Glomerular endothelial cell (primary cell): ENCODE results near the gene RTF2. TPM values are rescaled to one million over a fixed set of nuclear protein-coding genes. Genes with fewer than 3 reads are reported as not detected.
A peak's percentile ranks its signal among the peaks of the same experiment; 100 is the strongest.
"Not testable (repeated sequence)": the region's sequence is repeated elsewhere in the genome, so short reads cannot be mapped to it uniquely, and the experiment has no call there.

Experiments
- DNase-seq: peaks from one replicate; pipeline ENCODE4 v3.0.0-alpha.2; 2011; ENCODE audit warnings: low read depth, low spot score; ENCODE audit errors: extremely low read depth
- total RNA-seq: library from RNA; depleted of rRNA; stranded (reverse); fragments of >200 nt; gene quantifications from 2 replicates; pipeline ENCODE4 v1.2.3, GENCODE V29; 2015

The RTF2 gene
- total RNA-seq, 1 donor from 2014 or later: 50.8 TPM

DNA sequence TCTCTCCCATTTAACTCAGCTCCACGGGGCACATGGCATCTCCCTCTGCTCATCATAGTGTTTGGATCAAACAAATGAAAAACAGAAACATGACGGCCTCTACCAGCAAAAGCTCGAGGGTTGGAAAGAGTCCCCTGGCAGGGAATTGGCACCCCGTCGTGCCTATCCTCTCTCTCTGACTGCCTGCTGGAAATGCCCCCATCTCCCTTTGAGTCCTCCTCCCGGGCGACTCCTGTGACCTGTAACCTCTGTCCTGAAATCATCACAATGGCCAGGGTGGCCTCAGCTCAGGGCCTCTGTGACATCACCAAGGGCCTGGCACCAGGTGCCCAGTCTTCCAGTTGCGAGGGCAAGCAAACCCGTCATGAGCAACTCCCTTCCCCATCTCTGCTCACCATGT lies 64.5 kb downstream of the RTF2 start, which contains the start of gene FAM209B:
Gene FAM209B (plus strand): TSS at position 301 of the 400 bp plus-strand sequence. CDS start 96 bp downstream, at position 397.
- not testable (repeated sequence) for DNase-seq

GRCh38 chr20:56537997-56538396 lies 69.6 kb downstream of the RTF2 start:
- DNase-seq: no peak

GRCh38 chr20:56540415-56540814 lies 72.0 kb downstream of the RTF2 start:
- DNase-seq: no peak

DNA sequence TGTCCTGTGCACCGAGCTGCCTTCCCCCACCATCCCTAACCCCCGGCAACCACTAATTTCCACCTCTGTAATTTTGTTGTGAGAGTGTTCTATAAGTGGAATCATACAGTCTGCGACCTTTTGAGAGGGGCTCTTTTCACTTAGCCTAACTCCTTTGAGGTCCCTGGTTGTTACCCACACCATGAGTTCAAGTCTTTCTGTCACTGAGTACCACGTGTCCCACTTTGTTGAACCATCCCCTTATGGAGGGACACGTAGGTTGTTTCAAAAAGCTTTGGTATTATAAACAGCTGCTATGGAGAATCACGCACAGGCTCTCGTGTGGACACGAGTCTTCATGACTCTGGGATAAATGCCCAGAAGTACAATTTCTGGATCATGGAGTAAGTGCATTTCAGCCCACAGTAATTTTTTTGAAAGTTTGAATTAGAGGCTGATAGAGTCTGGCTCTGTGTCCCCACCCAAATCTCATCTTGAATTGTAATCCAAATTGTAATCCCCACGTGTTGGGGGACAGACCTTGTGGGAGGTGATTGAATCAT lies 74.1 kb downstream of the RTF2 start:
- no peak for DNase-seq

DNA sequence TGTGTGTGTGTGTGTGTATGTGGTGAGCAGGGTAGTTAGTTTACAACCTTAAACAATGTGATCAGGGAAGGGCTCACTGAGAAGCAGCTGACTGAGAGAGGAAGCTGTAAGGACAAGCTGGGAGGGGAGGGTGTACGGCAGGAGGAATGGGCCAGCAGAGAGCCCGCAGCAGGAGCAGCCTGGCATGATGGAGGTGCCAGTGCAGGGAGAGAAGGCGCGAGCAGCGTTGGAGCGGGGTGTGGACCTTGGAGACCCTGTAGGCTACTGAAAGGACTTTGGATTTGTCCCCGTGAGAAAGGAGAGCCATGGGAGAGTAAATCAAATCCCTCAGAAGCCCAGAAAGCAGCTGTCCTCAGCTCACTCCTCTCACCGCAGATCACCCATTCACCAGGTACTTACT lies 83.1 kb downstream of the RTF2 start:
- no peak for DNase-seq

DNA sequence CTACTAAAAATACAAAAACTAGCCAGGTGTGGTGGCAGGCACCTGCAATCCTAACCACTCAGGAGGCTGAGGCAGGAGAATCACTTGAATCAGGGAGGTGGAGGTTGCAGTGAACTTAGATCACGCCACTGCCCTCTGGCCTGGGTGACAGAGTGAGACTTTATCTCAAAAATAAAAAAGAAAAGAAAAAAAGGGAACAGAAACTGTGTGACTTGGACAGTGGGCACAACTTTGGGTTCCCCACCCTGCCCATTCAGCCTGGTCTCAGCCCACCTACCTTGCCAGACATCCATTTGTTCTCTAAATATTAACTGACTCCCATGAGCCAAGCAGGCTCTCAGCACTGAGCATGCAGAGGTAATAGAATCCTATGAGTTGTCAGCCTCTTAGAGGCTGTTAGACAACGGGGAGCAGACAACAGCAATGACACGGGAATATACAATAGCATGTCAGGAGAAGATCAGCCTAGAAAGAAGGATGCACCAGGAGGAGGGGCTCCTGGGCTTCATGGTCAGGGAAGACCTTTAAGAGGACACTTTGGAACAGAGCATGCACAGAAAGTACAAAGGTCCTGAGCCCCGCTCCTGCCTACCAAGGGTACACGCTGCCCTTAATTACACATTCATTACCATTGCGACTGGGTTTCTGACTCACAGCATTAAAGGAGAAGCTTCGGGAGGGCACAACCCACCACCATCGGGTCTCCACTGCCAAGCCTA lies 84.6 kb downstream of the RTF2 start:
- no peak for DNase-seq

- DNase-seq: peak; percentile 93
Measured at GRCh38 chr20:56554869-56555268, 86.4 kb downstream of the RTF2 start.

DNA sequence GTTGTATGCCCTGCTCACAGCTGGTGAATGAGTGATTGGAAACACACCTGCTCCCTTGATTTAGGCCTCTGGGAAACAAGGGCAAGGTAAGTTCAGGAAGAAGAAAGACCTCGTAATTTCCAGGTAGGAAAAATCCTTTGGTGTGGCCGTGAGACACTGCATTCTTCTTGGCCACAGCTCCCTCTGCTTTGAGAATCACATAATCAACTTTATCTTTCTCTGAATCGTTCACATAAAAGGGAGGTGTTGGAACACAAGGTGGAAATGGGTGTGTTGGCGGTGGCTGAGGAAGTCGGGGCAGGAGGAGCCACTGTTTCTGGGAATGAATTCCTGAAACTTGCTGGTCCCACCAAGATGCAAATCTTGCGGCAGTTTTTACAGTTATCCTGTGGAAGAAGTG lies 90.5 kb downstream of the RTF2 start:
- no peak for DNase-seq

GRCh38 chr20:56564526-56564925 lies 96.1 kb downstream of the RTF2 start:
- DNase-seq: not testable (repeated sequence)

GRCh38 chr20:56565511-56565910 lies 97.1 kb downstream of the RTF2 start:
- no peak for DNase-seq

DNA sequence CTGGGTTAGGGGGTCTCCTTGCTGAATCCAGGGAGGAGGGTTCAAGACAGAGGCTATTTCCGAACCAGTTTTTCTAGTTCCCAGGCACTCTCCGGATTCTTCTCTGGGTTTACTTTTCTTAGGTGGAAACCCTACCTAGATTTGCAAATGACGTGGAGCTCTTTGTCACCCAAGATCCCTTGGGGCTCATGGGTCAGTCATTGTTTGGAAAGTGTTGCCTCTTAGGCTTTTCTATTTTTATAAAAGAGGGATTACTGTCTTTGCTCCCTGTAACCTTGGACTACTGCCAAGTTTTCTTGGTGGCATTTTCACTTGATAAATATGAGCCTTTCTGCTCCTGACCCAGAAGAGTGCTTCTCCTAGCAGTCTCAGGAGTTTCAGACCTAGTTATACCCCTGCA lies 98.2 kb downstream of the RTF2 start:
- no peak for DNase-seq

Other genes with a start within 250 kb of the RTF2 start
- not detected in 2 replicates for gene MC3R, start 219.9 kb upstream of the RTF2 start, total RNA-seq
- gene FAM210B, start 109.7 kb upstream of the RTF2 start, total RNA-seq: 61.2 and 69.9 TPM in 2 replicates
- gene AURKA, start 76.4 kb upstream of the RTF2 start, total RNA-seq: 14.8 and 15.4 TPM in 2 replicates
- 29.0 and 29.7 TPM in 2 replicates for gene CSTF1, start 76.0 kb upstream of the RTF2 start, total RNA-seq
- not detected in 2 replicates for gene CASS4, start 56.4 kb upstream of the RTF2 start, total RNA-seq
- not detected in 2 replicates for gene FAM209A, start 56.1 kb downstream of the RTF2 start, total RNA-seq
- gene FAM209B, start 64.6 kb downstream of the RTF2 start, total RNA-seq: not detected in 2 replicates
- gene TFAP2C, start 160.7 kb downstream of the RTF2 start, total RNA-seq: 0.10 and 0.35 TPM in 2 replicates